Measurements from ENCODE around the gene CYB561.

GRCh38 chr17:63405741-63406261 is 40.3 kb downstream of the CYB561 start:
- TF ChIP-seq POLR2A (IDR thresholded peaks at IDR 0.05; ENCODE audit: low read depth, low read length), result no peak
- TF ChIP-seq CTCF (IDR thresholded peaks at IDR 0.05; ENCODE audit: extremely low read depth in 1 of 2, insufficient read depth in 1 of 2, low read depth in 1 of 2, low read length in 2 of 2), result peak; percentile 57 to 59
- no peak for TF ChIP-seq EZH2 (IDR thresholded peaks at IDR 0.05; ENCODE audit: borderline replicate concordance, low read depth, low read length, severe bottlenecking)
- TF ChIP-seq GATA2 (IDR thresholded peaks at IDR 0.05; ENCODE audit: insufficient read depth, insufficient read length, low read depth, low read length), result no peak
- no peak for TF ChIP-seq POLR2AphosphoS5 (IDR thresholded peaks at IDR 0.05; ENCODE audit: insufficient read depth, low read depth, low read length)
- TF ChIP-seq MYC (IDR thresholded peaks at IDR 0.05; ENCODE audit: low read depth, low read length), result no peak
- TF ChIP-seq JUN (IDR thresholded peaks at IDR 0.05; ENCODE audit: borderline replicate concordance, insufficient read depth, insufficient read length, low read depth), result no peak

All from endothelial cell of umbilical vein (primary cell).